CD4-positive, alpha-beta memory T cell (primary cell): ENCODE results near the gene EFR3B. TPM values are rescaled to one million over a fixed set of nuclear protein-coding genes. Genes with fewer than 3 reads are reported as not detected.
"Not testable (repeated sequence)": the region's sequence is repeated elsewhere in the genome, so short reads cannot be mapped to it uniquely, and the experiment has no call there.

Experiments used
- CTCF ChIA-PET: fragments of 350-600 bp; sonication (Branson Sonifier 250); formaldehyde crosslinking; loops from one replicate; lab custom pipeline; 2021; ENCODE audit warnings: inconsistent platforms; ENCODE audit not compliant: partially characterized antibody; lab: Charles Lee
- POLR2A ChIA-PET: fragments of 350-600 bp; sonication (Branson Sonifier 250); formaldehyde crosslinking; loops from one replicate; lab custom pipeline; 2021; ENCODE audit not compliant: partially characterized antibody; lab: Charles Lee
- DNase-seq, 5 donors: peaks; one replicate each; pipeline versions ENCODE4 v3.0.0 to v3.0.0-alpha.2; 2020 to 2022; ENCODE audit warnings: mixed read lengths in 1 of 5
- H3K27ac ChIP-seq: one replicate; pipeline ENCODE4 v1.7.0; 2013; ENCODE audit warnings: low read depth, low read length
- H3K27me3 ChIP-seq: 2 replicates; pipeline ENCODE4 v1.7.0; 2013; ENCODE audit warnings: mild to moderate bottlenecking, low read length, moderate library complexity; ENCODE audit not compliant: insufficient read depth
- H3K36me3 ChIP-seq: 2 replicates; pipeline ENCODE4 v1.7.0; 2013; ENCODE audit warnings: mild to moderate bottlenecking, low read length, moderate library complexity; ENCODE audit not compliant: insufficient read depth
- H3K4me1 ChIP-seq: 2 replicates; pipeline ENCODE4 v1.7.0; 2013; ENCODE audit warnings: mild to moderate bottlenecking, low read length, moderate library complexity; ENCODE audit not compliant: insufficient read depth
- H3K4me3 ChIP-seq, 2 donors: one replicate each; pipeline ENCODE4 v1.7.0; 2013; ENCODE audit warnings: low read length in 2 of 2, mild to moderate bottlenecking in 1 of 2
- H3K9me3 ChIP-seq, 2 donors: one replicate each; pipeline ENCODE4 v1.7.0; 2013; ENCODE audit warnings: low read length in 2 of 2, control low read depth in 1 of 2; ENCODE audit not compliant: control insufficient read depth in 1 of 2
- H3K27ac Mint-ChIP-seq, 7 donors: one replicate each; pipeline ENCODE4 v1.8.0; 2020 to 2021; ENCODE audit warnings: mixed read lengths in 7 of 7, mild to moderate bottlenecking in 6 of 7, inconsistent platforms in 3 of 7, moderate library complexity in 3 of 7
- H3K27me3 Mint-ChIP-seq, 2 donors: one replicate each; pipeline ENCODE4 v1.8.0; 2020 to 2021; ENCODE audit warnings: mixed read lengths in 2 of 2
- H3K36me3 Mint-ChIP-seq, 2 donors: one replicate each; pipeline ENCODE4 v1.8.0; 2020 to 2021; ENCODE audit warnings: mixed read lengths in 2 of 2, inconsistent platforms in 1 of 2, mild to moderate bottlenecking in 1 of 2
- H3K4me1 Mint-ChIP-seq, 4 donors: one replicate each; pipeline ENCODE4 v1.8.0; 2020 to 2021; ENCODE audit warnings: mixed read lengths in 4 of 4, mild to moderate bottlenecking in 1 of 4
- H3K4me3 Mint-ChIP-seq, 8 donors: one replicate each; pipeline ENCODE4 v1.8.0; 2020 to 2021; ENCODE audit warnings: mixed read lengths in 8 of 8, mild to moderate bottlenecking in 7 of 8, moderate library complexity in 6 of 8, inconsistent platforms in 3 of 8
- H3K9me3 Mint-ChIP-seq, 8 donors: one replicate each; pipeline ENCODE4 v1.8.0; 2020 to 2021; ENCODE audit warnings: mixed read lengths in 8 of 8, mild to moderate bottlenecking in 5 of 8, inconsistent platforms in 3 of 8, moderate library complexity in 1 of 8
- intact Hi-C: fragments of 100-400 bp; cut with micrococcal nuclease; formaldehyde crosslinking; loops from one replicate; pipeline ENCODE4 v1.15.1; 2023
- polyA plus RNA-seq, 2 donors: library from polyadenylated mRNA; unstranded; fragments of 300-500 nt; fragmentation: Illumina TruSeq; gene quantifications; one replicate each; pipeline ENCODE4 v1.2.3, GENCODE V29; 2021
- total RNA-seq, 2 experiments: library from RNA; stranded (reverse); gene quantifications; one replicate each; pipeline ENCODE4 v1.2.3, GENCODE V29; 2021

EFR3B gene
- total and polyA plus RNA-seq, 4 experiments from 2014 or later, result 0.07 to 0.14 (median 0.12) TPM; not detected in 1

- intact Hi-C loops, result no loop called here
- CTCF ChIA-PET, result interaction anchor here (1.6 kb wide), 1 partner anchor 36 kb away, joined by 3 read pairs; no protein-coding TSS in a partner anchor
- POLR2A ChIA-PET, result no interaction called here
- H3K36me3 ChIP-seq, result no peaks in the 10 kb centered on the region
- H3K4me1 ChIP-seq, result no peaks in the 10 kb centered on the region
- Mint-ChIP-seq H3K27ac (no peak overlapping the region), H3K9me3 (no peaks in the 10 kb centered on the region), H3K36me3 (no peaks in the 10 kb centered on the region), H3K4me3 (no peak overlapping the region), H3K4me1 (no peaks in the 10 kb centered on the region), H3K27me3 (peaks cover 1 to 2% of the 10 kb centered on the region in 2 donors)
- H3K27me3 ChIP-seq, result no peaks in the 10 kb centered on the region
- no peak overlapping the region for H3K27ac ChIP-seq
- H3K9me3 ChIP-seq, result no peaks in the 10 kb centered on the region
- DNase-seq, result no peak
- no peak overlapping the region for H3K4me3 ChIP-seq
Measured at GRCh38 chr2:25089605-25090315, 47.9 kb downstream of the EFR3B start.

GRCh38 chr2:25090801-25091200, 48.9 kb downstream of the EFR3B start:
- intact Hi-C loops, result no loop called here
- POLR2A ChIA-PET, result no interaction called here
- H3K36me3 Mint-ChIP-seq, result no peaks in the 10 kb centered on the region
- CTCF ChIA-PET, result no interaction called here
- H3K4me3 ChIP-seq, result no peak overlapping the region
- no peak for DNase-seq
- H3K27ac ChIP-seq, result no peak overlapping the region
- H3K4me1 ChIP-seq, result no peaks in the 10 kb centered on the region
- H3K9me3 Mint-ChIP-seq, result no peaks in the 10 kb centered on the region
- H3K4me3 Mint-ChIP-seq, result no peak overlapping the region
- peaks cover 0 to 1% of the 10 kb centered on the region in 2 donors for H3K27me3 Mint-ChIP-seq
- H3K36me3 ChIP-seq, result no peaks in the 10 kb centered on the region
- H3K9me3 ChIP-seq, result no peaks in the 10 kb centered on the region
- H3K27ac Mint-ChIP-seq, result no peak overlapping the region
- H3K27me3 ChIP-seq, result no peaks in the 10 kb centered on the region
- no peaks in the 10 kb centered on the region for H3K4me1 Mint-ChIP-seq

GRCh38 chr2:25091265-25091664, 49.4 kb downstream of the EFR3B start:
- H3K4me1 Mint-ChIP-seq, result no peaks in the 10 kb centered on the region
- H3K9me3 Mint-ChIP-seq, result no peaks in the 10 kb centered on the region
- no peaks in the 10 kb centered on the region for H3K36me3 ChIP-seq
- no peaks in the 10 kb centered on the region for H3K9me3 ChIP-seq
- no peak overlapping the region for H3K4me3 ChIP-seq
- no peaks in the 10 kb centered on the region for H3K27me3 ChIP-seq
- H3K4me3 Mint-ChIP-seq, result no peak overlapping the region
- no peaks in the 10 kb centered on the region for H3K36me3 Mint-ChIP-seq
- H3K27me3 Mint-ChIP-seq, result peaks cover 0 to 1% of the 10 kb centered on the region in 2 donors
- no peak overlapping the region for H3K27ac Mint-ChIP-seq
- no peak for DNase-seq
- no peaks in the 10 kb centered on the region for H3K4me1 ChIP-seq
- ChIA-PET POLR2A (no interaction called here), CTCF (no interaction called here)
- intact Hi-C loops, result no loop called here
- H3K27ac ChIP-seq, result no peak overlapping the region

- Mint-ChIP-seq H3K36me3 (no peaks in the 10 kb centered on the region), H3K4me1 (peaks cover 0 to 2% (median 0%) of the 10 kb centered on the region in 4 donors), H3K27me3 (peaks cover 4 to 5% of the 10 kb centered on the region in 2 donors), H3K9me3 (peaks cover 0 to 1% (median 0%) of the 10 kb centered on the region in 8 donors), H3K27ac (no peak overlapping the region), H3K4me3 (no peak overlapping the region)
- H3K36me3 ChIP-seq, result no peaks in the 10 kb centered on the region
- no peaks in the 10 kb centered on the region for H3K27me3 ChIP-seq
- DNase-seq, result no peak
- POLR2A ChIA-PET, result no interaction called here
- CTCF ChIA-PET, result no interaction called here
- H3K4me1 ChIP-seq, result no peaks in the 10 kb centered on the region
- H3K4me3 ChIP-seq, result no peak overlapping the region
- H3K27ac ChIP-seq, result no peak overlapping the region
- intact Hi-C loops, result no loop called here
- no peaks in the 10 kb centered on the region for H3K9me3 ChIP-seq
Measured at GRCh38 chr2:25098056-25098455, 56.2 kb downstream of the EFR3B start.

- H3K4me1 ChIP-seq, result no peaks in the 10 kb centered on the region
- H3K27me3 ChIP-seq, result no peaks in the 10 kb centered on the region
- H3K36me3 ChIP-seq, result no peaks in the 10 kb centered on the region
- no peak overlapping the region for H3K4me3 ChIP-seq
- H3K4me3 Mint-ChIP-seq, result no peak overlapping the region
- no peaks in the 10 kb centered on the region for H3K36me3 Mint-ChIP-seq
- DNase-seq, result no peak
- no peak overlapping the region for H3K27ac Mint-ChIP-seq
- ChIA-PET CTCF (interaction anchor here (1.1 to 1.3 kb wide), 2 partner anchors 16 to 30 kb away, joined by 3 read pairs; no protein-coding TSS in a partner anchor), POLR2A (no interaction called here)
- no peak overlapping the region for H3K27ac ChIP-seq
- H3K27me3 Mint-ChIP-seq, result peaks cover 4 to 5% of the 10 kb centered on the region in 2 donors
- H3K9me3 Mint-ChIP-seq, result peaks cover 0 to 1% (median 0%) of the 10 kb centered on the region in 8 donors
- H3K4me1 Mint-ChIP-seq, result peaks cover 0 to 2% (median 0%) of the 10 kb centered on the region in 4 donors
- intact Hi-C loops, result no loop called here
- no peaks in the 10 kb centered on the region for H3K9me3 ChIP-seq
Measured at GRCh38 chr2:25098670-25099486, 57.0 kb downstream of the EFR3B start.

GRCh38 chr2:25102352-25102751, 60.5 kb downstream of the EFR3B start:
- CTCF ChIA-PET, intact Hi-C loops, H3K27ac Mint-ChIP-seq: not testable (repeated sequence)

GRCh38 chr2:25103287-25103871, 61.5 kb downstream of the EFR3B start:
- peaks cover 0 to 1% (median 0%) of the 10 kb centered on the region in 8 donors for H3K9me3 Mint-ChIP-seq
- no peak overlapping the region for H3K4me3 Mint-ChIP-seq
- ChIA-PET CTCF (no interaction called here), POLR2A (no interaction called here)
- Histone ChIP-seq H3K27ac (no peak overlapping the region), H3K4me3 (no peak overlapping the region), H3K4me1 (no peaks in the 10 kb centered on the region), H3K36me3 (no peaks in the 10 kb centered on the region), H3K9me3 (no peaks in the 10 kb centered on the region), H3K27me3 (no peaks in the 10 kb centered on the region)
- intact Hi-C loops, result no loop called here
- no peak overlapping the region for H3K27ac Mint-ChIP-seq
- DNase-seq, result no peak
- peaks cover 4 to 10% of the 10 kb centered on the region in 2 donors for H3K27me3 Mint-ChIP-seq
- no peaks in the 10 kb centered on the region for H3K36me3 Mint-ChIP-seq
- H3K4me1 Mint-ChIP-seq, result peaks cover 0 to 2% (median 0%) of the 10 kb centered on the region in 4 donors

More at GRCh38 chr2:25102352-25102751, 60.5 kb downstream of the EFR3B start:
- H3K4me3 ChIP-seq, H3K4me1 Mint-ChIP-seq, H3K36me3 Mint-ChIP-seq, H3K9me3 Mint-ChIP-seq, H3K4me3 Mint-ChIP-seq, POLR2A ChIA-PET, DNase-seq, H3K27me3 ChIP-seq, H3K27ac ChIP-seq, H3K36me3 ChIP-seq, H3K9me3 ChIP-seq, H3K4me1 ChIP-seq: not testable (repeated sequence)
- H3K27me3 Mint-ChIP-seq, result peaks cover 6 to 10% of the 10 kb centered on the region in 2 donors
